ENCODE results near the gene ITPA. TPM values are rescaled to one million over a fixed set of nuclear protein-coding genes. Genes with fewer than 3 reads are reported as not detected.

Gene ITPA
- total RNA-seq, 2 donors from 2014 or later: 43.9 to 48.0 TPM

GRCh38 chr20:3250091-3250504, 40.8 kb downstream of the ITPA start:
- intact Hi-C loops (cut with DNase I): no loop called here
- no peak overlapping the region for H3K27ac ChIP-seq
- no peaks in the 10 kb centered on the region for H3K4me1 ChIP-seq (replicated peaks)
- H3K36me3 ChIP-seq: peaks cover 0 to 7% of the 10 kb centered on the region in 2 donors
- no peak for DNase-seq (ENCODE audit: low spot score)
- H3K9me3 ChIP-seq: no peaks in the 10 kb centered on the region
- 77% methylated on average over 10 of the region's 10 CpGs for WGBS
- no peak overlapping the region for H3K4me3 ChIP-seq
- no peak for TF ChIP-seq POLR2AphosphoS5 (IDR thresholded peaks at IDR 0.05)
- TF ChIP-seq POLR2A (IDR thresholded peaks at IDR 0.05): no peak
- TF ChIP-seq CTCF (IDR thresholded peaks at IDR 0.05): no peak
- H3K27me3 ChIP-seq (replicated peaks; ENCODE audit: insufficient read depth): no peaks in the 10 kb centered on the region

GRCh38 chr20:3251806-3252205, 42.5 kb downstream of the ITPA start:
- Histone ChIP-seq H3K9me3 (no peaks in the 10 kb centered on the region), H3K27ac (no peak overlapping the region), H3K4me1 (replicated peaks) (no peaks in the 10 kb centered on the region), H3K4me3 (no peak overlapping the region), H3K36me3 (peaks cover 0 to 7% of the 10 kb centered on the region in 2 donors), H3K27me3 (replicated peaks; ENCODE audit: insufficient read depth) (no peaks in the 10 kb centered on the region)
- intact Hi-C loops (cut with DNase I): no loop called here
- 38% methylated on average over 6 of the region's 8 CpGs for WGBS
- no peak for DNase-seq (ENCODE audit: low spot score)
- TF ChIP-seq POLR2A (IDR thresholded peaks at IDR 0.05) (no peak), POLR2AphosphoS5 (IDR thresholded peaks at IDR 0.05) (no peak)

- Histone ChIP-seq H3K27ac (no peak overlapping the region), H3K4me3 (no peak overlapping the region), H3K36me3 (peaks cover 7% of the 10 kb centered on the region in 2 donors), H3K4me1 (replicated peaks) (no peaks in the 10 kb centered on the region), H3K9me3 (no peaks in the 10 kb centered on the region), H3K27me3 (replicated peaks; ENCODE audit: insufficient read depth) (no peaks in the 10 kb centered on the region)
- 94% methylated on average over 5 of the region's 5 CpGs for WGBS
- intact Hi-C loops (cut with DNase I): no loop called here
- DNase-seq (ENCODE audit: low spot score): no peak
- no peak for TF ChIP-seq CTCF (IDR thresholded peaks at IDR 0.05)
- no peak for TF ChIP-seq POLR2AphosphoS5 (IDR thresholded peaks at IDR 0.05)
- no peak for TF ChIP-seq POLR2A (IDR thresholded peaks at IDR 0.05)
These were observed 46.4 kb downstream of the ITPA start for GRCh38 chr20:3255728-3256127.

- no peak for TF ChIP-seq POLR2A (IDR thresholded peaks at IDR 0.05)
- no peak for TF ChIP-seq POLR2AphosphoS5 (IDR thresholded peaks at IDR 0.05)
- TF ChIP-seq CTCF (IDR thresholded peaks at IDR 0.05): no peak
- Histone ChIP-seq H3K27me3 (replicated peaks; ENCODE audit: insufficient read depth) (no peaks in the 10 kb centered on the region), H3K36me3 (peaks cover 7% of the 10 kb centered on the region in 2 donors), H3K4me1 (replicated peaks) (no peaks in the 10 kb centered on the region), H3K4me3 (no peak overlapping the region), H3K27ac (no peak overlapping the region), H3K9me3 (no peaks in the 10 kb centered on the region)
- 78% methylated on average over 5 of the region's 5 CpGs for WGBS
- no peak for DNase-seq (ENCODE audit: low spot score)
- intact Hi-C loops (cut with DNase I): no loop called here
These were observed 49.1 kb downstream of the ITPA start for GRCh38 chr20:3258429-3258828.

GRCh38 chr20:3262566-3262965, 53.3 kb downstream of the ITPA start:
- no peaks in the 10 kb centered on the region for H3K27me3 ChIP-seq (replicated peaks; ENCODE audit: insufficient read depth)
- no peak for DNase-seq (ENCODE audit: low spot score)
- peaks cover 0 to 7% of the 10 kb centered on the region in 2 donors for H3K36me3 ChIP-seq
- H3K27ac ChIP-seq: no peak overlapping the region
- no peaks in the 10 kb centered on the region for H3K4me1 ChIP-seq (replicated peaks)
- no peak overlapping the region for H3K4me3 ChIP-seq
- no peaks in the 10 kb centered on the region for H3K9me3 ChIP-seq
- intact Hi-C loops (cut with DNase I): no loop called here
- no peak for TF ChIP-seq POLR2A (IDR thresholded peaks at IDR 0.05)
- no peak for TF ChIP-seq CTCF (IDR thresholded peaks at IDR 0.05)
- no peak for TF ChIP-seq POLR2AphosphoS5 (IDR thresholded peaks at IDR 0.05)
